SK-N-SH treated with all-trans-retinoic acid at 6 μM for 48 hours (cell line): Measurements from ENCODE around the gene ARL16.

Source experiments
- ARNTL ChIP-seq: fragments of 450-650 bp; formaldehyde crosslinking; IDR thresholded peaks from 2 replicates; pipeline ENCODE4 v1.5.0; 2020; ENCODE audit warnings: low read depth, mild to moderate bottlenecking, moderate library complexity, borderline replicate concordance
- CREB5 ChIP-seq: fragments of 250-450 bp; sonication (Bioruptor Pico); IDR thresholded peaks from 2 replicates; pipeline ENCODE4 v1.5.1; 2020; ENCODE audit warnings: low read depth, mild to moderate bottlenecking, moderate library complexity
- CSRNP3 ChIP-seq: fragments of 250-450 bp; sonication (Bioruptor Pico); IDR thresholded peaks from 2 replicates; pipeline ENCODE4 v1.5.1; 2021; ENCODE audit warnings: mild to moderate bottlenecking, moderate library complexity
- ESRRG ChIP-seq: fragments of 250-450 bp; sonication (Bioruptor Pico); IDR thresholded peaks from 2 replicates; pipeline ENCODE4 v1.6.1; 2021; ENCODE audit warnings: mild to moderate bottlenecking
- GLIS3 ChIP-seq: fragments of 250-450 bp; sonication (Bioruptor Pico); IDR thresholded peaks from 2 replicates; pipeline ENCODE4 v1.5.0; 2020; ENCODE audit warnings: mild to moderate bottlenecking, moderate library complexity
- TOX ChIP-seq: fragments of 250-450 bp; sonication (Bioruptor Pico); IDR thresholded peaks from 2 replicates; pipeline ENCODE4 v1.8.0; 2021; ENCODE audit warnings: mild to moderate bottlenecking, moderate library complexity, borderline replicate concordance
- ZNF565 ChIP-seq: fragments of 450-650 bp; formaldehyde crosslinking; conservative IDR thresholded peaks from 2 replicates; pipeline ENCODE4 v1.5.0; 2020; ENCODE audit warnings: low read depth, mild to moderate bottlenecking, moderate library complexity
- TF ChIP-seq, protein P1 (sequence below): fragments of 250-450 bp; sonication (Bioruptor Pico); IDR thresholded peaks from 2 replicates; pipeline ENCODE4 v1.8.0; 2020; ENCODE audit warnings: mild to moderate bottlenecking, moderate library complexity, borderline replicate concordance

- TF ChIP-seq CSRNP3, result no peak
- TF ChIP-seq CREB5 (CRISPR knock-in tag), result no peak
- no peak for TF ChIP-seq GLIS3 (CRISPR knock-in tag)
- TF ChIP-seq TOX (CRISPR knock-in tag), result no peak
- TF ChIP-seq, protein P1, sequence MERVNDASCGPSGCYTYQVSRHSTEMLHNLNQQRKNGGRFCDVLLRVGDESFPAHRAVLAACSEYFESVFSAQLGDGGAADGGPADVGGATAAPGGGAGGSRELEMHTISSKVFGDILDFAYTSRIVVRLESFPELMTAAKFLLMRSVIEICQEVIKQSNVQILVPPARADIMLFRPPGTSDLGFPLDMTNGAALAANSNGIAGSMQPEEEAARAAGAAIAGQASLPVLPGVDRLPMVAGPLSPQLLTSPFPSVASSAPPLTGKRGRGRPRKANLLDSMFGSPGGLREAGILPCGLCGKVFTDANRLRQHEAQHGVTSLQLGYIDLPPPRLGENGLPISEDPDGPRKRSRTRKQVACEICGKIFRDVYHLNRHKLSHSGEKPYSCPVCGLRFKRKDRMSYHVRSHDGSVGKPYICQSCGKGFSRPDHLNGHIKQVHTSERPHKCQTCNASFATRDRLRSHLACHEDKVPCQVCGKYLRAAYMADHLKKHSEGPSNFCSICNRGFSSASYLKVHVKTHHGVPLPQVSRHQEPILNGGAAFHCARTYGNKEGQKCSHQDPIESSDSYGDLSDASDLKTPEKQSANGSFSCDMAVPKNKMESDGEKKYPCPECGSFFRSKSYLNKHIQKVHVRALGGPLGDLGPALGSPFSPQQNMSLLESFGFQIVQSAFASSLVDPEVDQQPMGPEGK, result no peak
- no peak for TF ChIP-seq ARNTL (CRISPR knock-in tag)
- no peak for TF ChIP-seq ESRRG (CRISPR knock-in tag)
- no peak for TF ChIP-seq ZNF565 (CRISPR knock-in tag)
Observed at GRCh38 chr17:81686614-81687013, 3.0 kb upstream of the ARL16 start.
